Heart right ventricle (tissue), 16 donors: ENCODE data around the gene TBCK. TPM values are rescaled to one million over a fixed set of nuclear protein-coding genes. Genes with fewer than 3 reads are reported as not detected.
"Not testable (repeated sequence)": the region's sequence is repeated elsewhere in the genome, so short reads cannot be mapped to it uniquely, and the experiment has no call there.

Experiments
- ATAC-seq, 8 donors: fragments of 200-7000 bp; cut with Tn5 transposase; one replicate each; pipeline ENCODE4 v1.9.1; 2020; ENCODE audit warnings: mild to moderate bottlenecking in 8 of 8, moderate library complexity in 8 of 8, moderate number of reproducible peaks in 1 of 8
- DNase-seq, 2 donors: peaks; one replicate each; pipeline ENCODE4 v3.0.0-alpha.2; 2020
- H3K27ac ChIP-seq, 10 donors: fragments of 200-600 bp; sonication (generic) in 2 of 10; one replicate each; pipeline versions ENCODE4 v1.5.0 to v1.8.0; 2020 to 2022; ENCODE audit warnings: mild to moderate bottlenecking in 3 of 10
- H3K27me3 ChIP-seq, 7 donors: fragments of 200-600 bp; one replicate each; pipeline ENCODE4 v1.8.0; 2021 to 2022; ENCODE audit warnings: mild to moderate bottlenecking in 2 of 7
- H3K36me3 ChIP-seq, 9 donors: fragments of 200-600 bp; sonication (generic) in 1 of 9; one replicate each; pipeline versions ENCODE4 v1.5.0 to v1.8.0; 2020 to 2022; ENCODE audit warnings: mild to moderate bottlenecking in 2 of 9
- H3K4me1 ChIP-seq, 9 donors: fragments of 200-600 bp; sonication (generic) in 1 of 9; one replicate each; pipeline versions ENCODE4 v1.5.0 to v1.8.0; 2020 to 2022; ENCODE audit warnings: mild to moderate bottlenecking in 4 of 9
- H3K4me3 ChIP-seq, 10 donors: fragments of 200-600 bp; sonication (generic) in 2 of 10; one replicate each; pipeline versions ENCODE4 v1.5.0 to v1.8.0; 2020 to 2022; ENCODE audit warnings: mild to moderate bottlenecking in 7 of 10, moderate library complexity in 2 of 10
- H3K9me3 ChIP-seq, 11 donors: fragments of 200-600 bp in 10 of 11; sonication (generic) in 2 of 11; one replicate each; pipeline versions ENCODE4 v1.5.0 to v1.8.0; 2013 to 2022; ENCODE audit warnings: mild to moderate bottlenecking in 2 of 11, control low read depth in 1 of 11, moderate library complexity in 1 of 11
- WGBS, 2 donors: extraction: QIAGEN DNeasy Blood & Tissue Kit; methylation state at CpG; one replicate each; pipeline ENCODE4 v1.1.7; 2013; ENCODE audit warnings: inconsistent platforms in 1 of 2; 5-methylcytosine and 5-hydroxymethylcytosine counted together
- intact Hi-C, 10 donors: fragments of 100-400 bp; cut with DNase I; formaldehyde crosslinking; loops; one replicate each; pipeline versions ENCODE4 v1.11.1 to v1.14.2; 2022
- polyA plus RNA-seq, 2 donors: library from polyadenylated mRNA; stranded (reverse); fragments of 200-250 nt; gene quantifications; one replicate each; pipeline ENCODE4 v1.2.3, GENCODE V29; 2013
- total RNA-seq, 10 donors: library from RNA; stranded (reverse); fragmentation: NEBNext Ultra II Directional in 3 of 10; extraction: Animal tissue kit (Norgen Biotek cat#: 25700) in 3 of 10; gene quantifications; one replicate each; pipeline versions ENCODE4 v1.2.1 to v1.2.4, GENCODE V29; 2021 to 2023
- TF ChIP-seq, protein P1 (sequence below), 9 donors: fragments of 200-600 bp; sonication (generic) in 2 of 9; IDR thresholded peaks; one replicate each; pipeline versions ENCODE4 v1.5.0 to v1.8.0; 2021 to 2022; ENCODE audit warnings: antibody characterized with exemption in 9 of 9, mild to moderate bottlenecking in 5 of 9, moderate library complexity in 1 of 9
- donor health status: Arrhythmogenic right ventricular cardiomyopathy.
- donor health status: ischemic (EF 13 %, LVEDD 7.1; RV severe dilation, severe dysfunction).
- donor health status: healthy with polysubstance abuse.
- donor health status: DM: no; HTN: yes; CAD: no.
- donor health status: DM: no; HTN: no; CAD: no.
- donor health status: ischemic (EF 25% LVEDD 6.9; RV normal size, moderate dysfunction).
- donor health status: ischemic (EF 25% LVEDD 5.7; RV mildly dilated, moderate dysfunction).
- donor health status: healthy.
- donor health status: DM: yes; HTN: yes; CAD: no.
- donor health status: Ischemic cardiomyopathy.
- donor health status: ischemic (EF 35%, LVEDD 5.7; RV mildly dilated, moderate dysfunction).
- donor health status: nonischemic (EF 11% LVEDD 7.7; RV severe dilation, severe dysfunction).
- donor health status: DM: yes; HTN: yes; CAD: no.
- donor health status: PGD.
- donor health status: ischemic (EF 29% LVEDD 5.4; RV normal size, mild dysfunction).
- donor health status: nonischemic (EF 23%, LVEDD 6.1; RV moderate dilation, normal function).

TBCK gene
- total and polyA plus RNA-seq, 12 donors: 5.0 to 22.8 (median 17.4) TPM

DNA sequence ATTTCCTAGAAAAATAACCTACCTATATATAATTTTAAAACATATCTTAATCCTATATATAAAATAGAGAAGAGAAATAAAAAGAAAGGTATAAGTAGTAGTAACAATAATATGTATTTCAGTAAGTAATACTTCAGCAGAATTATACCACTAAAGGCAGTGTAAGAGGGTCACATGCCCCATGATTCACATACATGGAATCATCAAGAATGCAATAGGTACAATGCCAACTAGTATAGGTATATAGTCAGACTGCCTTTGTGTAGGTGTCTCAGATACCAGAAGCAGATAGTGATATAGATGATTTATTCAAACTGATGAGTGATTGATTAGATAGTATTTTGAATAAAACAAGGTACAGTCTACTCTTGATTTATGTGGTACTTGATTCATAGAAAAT, 9.8 kb upstream of the TBCK start:
- intact Hi-C loops: loop anchor here in 1 of 10 donors (5.0 kb wide), 1 partner anchor 177 kb away; no protein-coding TSS in a partner anchor
- H3K36me3 ChIP-seq: peaks cover 0 to 69% (median 31%) of the 10 kb centered on the region in 9 donors
- no peak overlapping the region for H3K27ac ChIP-seq
- TF ChIP-seq, protein P1, sequence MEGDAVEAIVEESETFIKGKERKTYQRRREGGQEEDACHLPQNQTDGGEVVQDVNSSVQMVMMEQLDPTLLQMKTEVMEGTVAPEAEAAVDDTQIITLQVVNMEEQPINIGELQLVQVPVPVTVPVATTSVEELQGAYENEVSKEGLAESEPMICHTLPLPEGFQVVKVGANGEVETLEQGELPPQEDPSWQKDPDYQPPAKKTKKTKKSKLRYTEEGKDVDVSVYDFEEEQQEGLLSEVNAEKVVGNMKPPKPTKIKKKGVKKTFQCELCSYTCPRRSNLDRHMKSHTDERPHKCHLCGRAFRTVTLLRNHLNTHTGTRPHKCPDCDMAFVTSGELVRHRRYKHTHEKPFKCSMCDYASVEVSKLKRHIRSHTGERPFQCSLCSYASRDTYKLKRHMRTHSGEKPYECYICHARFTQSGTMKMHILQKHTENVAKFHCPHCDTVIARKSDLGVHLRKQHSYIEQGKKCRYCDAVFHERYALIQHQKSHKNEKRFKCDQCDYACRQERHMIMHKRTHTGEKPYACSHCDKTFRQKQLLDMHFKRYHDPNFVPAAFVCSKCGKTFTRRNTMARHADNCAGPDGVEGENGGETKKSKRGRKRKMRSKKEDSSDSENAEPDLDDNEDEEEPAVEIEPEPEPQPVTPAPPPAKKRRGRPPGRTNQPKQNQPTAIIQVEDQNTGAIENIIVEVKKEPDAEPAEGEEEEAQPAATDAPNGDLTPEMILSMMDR (IDR thresholded peaks at IDR 0.05): no peak
- H3K4me1 ChIP-seq: peaks cover 0 to 12% (median 5%) of the 10 kb centered on the region in 9 donors
- H3K4me3 ChIP-seq: no peak overlapping the region
- H3K9me3 ChIP-seq: no peaks in the 10 kb centered on the region
- no peak for ATAC-seq
- no peaks in the 10 kb centered on the region for H3K27me3 ChIP-seq
- DNase-seq: no peak

DNA sequence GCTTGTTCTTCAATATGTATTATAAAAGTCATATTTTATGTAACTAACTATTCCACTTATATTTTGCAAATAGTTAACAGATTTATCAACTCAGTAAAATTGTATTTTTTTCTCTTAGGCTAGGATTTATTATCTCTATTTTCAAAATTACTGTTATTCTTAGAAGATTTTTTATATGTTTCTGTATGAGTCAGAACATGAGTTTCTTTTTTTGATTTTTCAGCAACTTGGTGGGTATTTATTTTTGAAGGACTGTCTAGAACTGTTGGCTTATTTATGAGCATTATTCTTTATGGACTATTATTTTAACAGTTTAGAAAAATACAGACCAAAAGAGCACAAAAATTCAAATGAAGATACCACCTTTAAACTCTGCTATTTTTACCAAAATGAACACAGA, 7.1 kb upstream of the TBCK start:
- intact Hi-C loops: no loop called here
- DNase-seq (no peak), ATAC-seq (no peak)
- Histone ChIP-seq H3K4me1 (peaks cover 0 to 28% (median 18%) of the 10 kb centered on the region in 9 donors), H3K27me3 (no peaks in the 10 kb centered on the region), H3K27ac (no peak overlapping the region), H3K9me3 (no peaks in the 10 kb centered on the region), H3K4me3 (no peak overlapping the region), H3K36me3 (peaks cover 0 to 47% (median 21%) of the 10 kb centered on the region in 9 donors)
- TF ChIP-seq, protein P1 (IDR thresholded peaks at IDR 0.05): no peak

DNA sequence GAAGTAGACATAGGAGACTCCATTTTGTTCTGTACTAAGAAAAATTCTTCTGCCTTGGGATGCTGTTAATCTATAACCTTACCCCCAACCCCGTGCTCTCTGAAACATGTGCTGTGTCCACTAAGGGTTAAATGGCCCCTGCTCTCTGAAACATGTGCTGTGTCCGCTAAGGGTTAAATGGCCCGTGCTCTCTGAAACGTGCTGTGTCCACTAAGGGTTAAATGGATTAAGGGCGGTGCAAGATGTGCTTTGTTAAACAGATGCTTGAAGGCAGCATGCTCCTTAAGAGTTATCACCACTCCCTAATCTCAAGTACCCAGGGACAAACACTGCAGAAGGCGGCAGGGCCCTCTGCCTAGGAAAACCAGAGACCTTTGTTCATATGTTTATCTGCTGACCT, 5.8 kb upstream of the TBCK start:
- H3K4me3 ChIP-seq, H3K27me3 ChIP-seq, H3K9me3 ChIP-seq, DNase-seq, intact Hi-C loops, H3K27ac ChIP-seq, ATAC-seq: not testable (repeated sequence)
- 52 to 59% methylated on average over 6 of the region's 6 CpGs for WGBS, 2 donors
- Histone ChIP-seq H3K36me3 (peaks cover 0 to 34% (median 10%) of the 10 kb centered on the region in 9 donors), H3K4me1 (peaks cover 4 to 41% (median 30%) of the 10 kb centered on the region in 9 donors)

DNA sequence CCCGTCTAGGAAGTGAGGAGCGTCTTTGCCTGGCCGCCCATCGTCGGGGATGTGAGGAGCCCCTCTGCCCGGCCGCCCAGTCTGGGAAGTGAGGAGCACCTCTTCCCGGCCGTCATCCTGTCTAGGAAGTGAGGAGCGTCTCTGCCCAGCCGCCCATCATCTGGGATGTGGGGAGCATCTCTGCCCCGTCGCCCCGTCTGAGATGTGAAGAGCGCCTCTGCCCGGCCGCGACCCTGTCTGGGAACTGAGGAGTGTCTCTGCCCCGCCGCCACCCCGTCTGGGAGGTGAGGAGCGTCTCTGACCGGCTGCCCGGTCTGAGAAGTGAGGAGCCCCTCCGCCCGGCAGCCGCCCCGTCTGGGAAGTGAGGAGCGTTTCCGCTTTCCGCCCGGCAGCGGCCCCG, 5.2 kb upstream of the TBCK start:
- intact Hi-C loops, H3K9me3 ChIP-seq, DNase-seq, H3K27me3 ChIP-seq, ATAC-seq, H3K4me3 ChIP-seq, H3K27ac ChIP-seq: not testable (repeated sequence)
- Histone ChIP-seq H3K36me3 (peaks cover 0 to 27% (median 4%) of the 10 kb centered on the region in 9 donors), H3K4me1 (peaks cover 4 to 38% (median 30%) of the 10 kb centered on the region in 9 donors)
- WGBS, 2 donors: 96 to 98% methylated on average over 33 to 34 of the region's 34 CpGs

DNA sequence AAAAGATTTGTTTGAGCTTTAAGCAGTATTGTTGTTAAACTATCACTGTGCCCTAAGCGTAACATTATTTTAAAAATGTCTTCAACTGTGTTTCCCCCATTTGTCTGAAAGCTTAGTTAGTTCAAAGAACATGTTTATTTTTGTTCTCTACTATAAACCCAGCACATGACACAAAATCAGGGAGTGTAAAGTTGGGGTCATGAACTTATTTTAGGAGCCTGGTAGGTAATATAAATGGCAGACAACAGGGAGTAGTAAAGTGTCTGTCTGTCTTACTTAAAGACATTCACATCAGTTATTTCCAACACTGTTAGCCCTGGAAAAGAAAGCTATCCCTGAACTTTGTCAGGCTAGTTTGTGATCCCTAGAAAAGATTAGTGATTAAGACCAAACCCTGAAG, 4.2 kb upstream of the TBCK start:
- Histone ChIP-seq H3K4me1 (peaks cover 4 to 40% (median 32%) of the 10 kb centered on the region in 9 donors), H3K4me3 (no peak overlapping the region), H3K27me3 (no peaks in the 10 kb centered on the region), H3K9me3 (no peaks in the 10 kb centered on the region), H3K36me3 (peaks cover 0 to 18% (median 0%) of the 10 kb centered on the region in 9 donors), H3K27ac (no peak overlapping the region)
- intact Hi-C loops: no loop called here
- DNase-seq: no peak
- ATAC-seq: no peak
- WGBS, 2 donors: 95 to 100% methylated on average over 1 of the region's 1 CpG
- TF ChIP-seq, protein P1 (IDR thresholded peaks at IDR 0.05): no peak
